Endothelial cell of umbilical vein (primary cell): Measurements from ENCODE around the gene MPG. TPM values are rescaled to one million over a fixed set of nuclear protein-coding genes. Genes with fewer than 3 reads are reported as not detected.

ENCODE experiments used
- BruUV-seq: library from RNA; stranded (reverse); fragments of 400-500 nt; replicated peaks from 2 replicates; lab custom pipeline; 2021; lab: Mats Ljungman, UMichigan
- CTCF ChIA-PET: fragments of 300-600, 350-600 bp; sonication (Branson Sonifier 250); formaldehyde crosslinking; loops from one replicate; lab custom pipeline; 2021; ENCODE audit warnings: antibody characterized with exemption, inconsistent platforms; lab: Charles Lee
- POLR2A ChIA-PET: fragments of 300-600, 350-600 bp; sonication (Branson Sonifier 250); formaldehyde crosslinking; loops from one replicate; lab custom pipeline; 2021; ENCODE audit warnings: antibody characterized with exemption, inconsistent platforms; lab: Charles Lee
- DNase-seq: peaks from one replicate; pipeline ENCODE4 v3.0.0-alpha.2; 2011; ENCODE audit warnings: low read depth, low spot score
- FAIRE-seq: peaks from 2 replicates; lab custom pipeline; 2011; peaks lifted over from hg19 to GRCh38; lab: Jason Lieb, UNC
- H2AFZ ChIP-seq: 2 replicates; pipeline ENCODE4 v1.6.0; 2012; ENCODE audit warnings: low read depth, low read length, control low read depth, inconsistent platforms
- H3K27ac ChIP-seq: 2 replicates; pipeline ENCODE4 v1.5.1; 2011; ENCODE audit warnings: low read depth, mild to moderate bottlenecking, control low read depth, low read length, moderate library complexity; ENCODE audit not compliant: insufficient read depth
- H3K27me3 ChIP-seq, 2 experiments: 2 replicates each; pipeline versions ENCODE4 v1.6.0 to v1.6.1; 2011; ENCODE audit warnings: low read length in 2 of 2, mixed read lengths in 1 of 2; ENCODE audit not compliant: control insufficient read depth in 2 of 2, insufficient read depth in 2 of 2
- H3K36me3 ChIP-seq, 2 experiments: 2 replicates in 1 of 2; 3 replicates in 1 of 2; pipeline ENCODE4 v1.5.1; 2011; ENCODE audit warnings: low read length in 2 of 2, mild to moderate bottlenecking in 1 of 2, moderate library complexity in 1 of 2; ENCODE audit not compliant: control insufficient read depth in 2 of 2, insufficient read depth in 2 of 2; ENCODE audit errors: extremely low read depth in 1 of 2
- H3K4me1 ChIP-seq: 3 replicates; pipeline ENCODE4 v1.5.1; 2011; ENCODE audit warnings: mild to moderate bottlenecking, low read length; ENCODE audit not compliant: control insufficient read depth, insufficient read depth; ENCODE audit errors: extremely low read depth
- H3K4me2 ChIP-seq: 2 replicates; pipeline ENCODE4 v1.6.1; 2011; ENCODE audit warnings: low read length, control low read depth, mixed read lengths; ENCODE audit not compliant: insufficient read depth
- H3K4me3 ChIP-seq, 3 experiments: fragments of 200-600 bp in 1 of 3; sonication (generic), shearing (Covaris generic) in 1 of 3; replicated peaks in 1 of 3; 2 replicates each; pipeline ENCODE4 v1.5.1; 2011 to 2016; ENCODE audit warnings: control low read depth in 3 of 3, low read length in 3 of 3, mild to moderate bottlenecking in 2 of 3, inconsistent platforms in 1 of 3, low read depth in 1 of 3, moderate library complexity in 1 of 3; ENCODE audit not compliant: insufficient read depth in 1 of 3
- H3K79me2 ChIP-seq: 2 replicates; pipeline ENCODE4 v1.6.0; 2012; ENCODE audit warnings: low read length, inconsistent platforms; ENCODE audit not compliant: control insufficient read depth, insufficient read depth
- H3K9ac ChIP-seq: replicated peaks from 2 replicates; pipeline ENCODE3; 2011; ENCODE audit warnings: low read length, control low read depth; ENCODE audit not compliant: insufficient read depth; ENCODE audit errors: extremely low read depth
- H3K9me1 ChIP-seq: replicated peaks from 3 replicates; pipeline ENCODE4 v1.6.0; 2011; ENCODE audit warnings: mild to moderate bottlenecking, low read length; ENCODE audit not compliant: control insufficient read depth, insufficient read depth; ENCODE audit errors: extremely low read depth
- H3K9me3 ChIP-seq: replicated peaks from 2 replicates; pipeline ENCODE4 v1.5.1; 2012; ENCODE audit warnings: low read length, inconsistent platforms; ENCODE audit not compliant: control insufficient read depth, insufficient read depth
- H4K20me1 ChIP-seq: replicated peaks from 2 replicates; pipeline ENCODE3; 2011; ENCODE audit warnings: mild to moderate bottlenecking, low read length; ENCODE audit not compliant: control insufficient read depth, insufficient read depth; ENCODE audit errors: extremely low read depth
- EZH2 ChIP-seq: IDR thresholded peaks from 2 replicates; pipeline ENCODE4 v1.6.1; 2012; ENCODE audit warnings: borderline replicate concordance, low read depth, mild to moderate bottlenecking, moderate library complexity, low read length, inconsistent platforms; ENCODE audit not compliant: severe bottlenecking
- FOS ChIP-seq: IDR thresholded peaks from 2 replicates; pipeline ENCODE4 v1.6.1; 2011; ENCODE audit warnings: mild to moderate bottlenecking, low read length, moderate library complexity, borderline replicate concordance; ENCODE audit not compliant: insufficient read depth
- GATA2 ChIP-seq: IDR thresholded peaks from 2 replicates; pipeline ENCODE4 v1.7.0; 2011; ENCODE audit warnings: low read depth, mild to moderate bottlenecking, moderate library complexity, mixed read lengths, low read length; ENCODE audit not compliant: insufficient read length, insufficient read depth
- JUN ChIP-seq: IDR thresholded peaks from 2 replicates; pipeline ENCODE4 v1.6.1; 2011; ENCODE audit warnings: borderline replicate concordance, low read depth; ENCODE audit not compliant: insufficient read length, insufficient read depth
- MAX ChIP-seq: IDR thresholded peaks from 2 replicates; pipeline ENCODE4 v1.6.1; 2011; ENCODE audit not compliant: insufficient read depth, insufficient read length
- MYC ChIP-seq: IDR thresholded peaks from one replicate; pipeline ENCODE4 v1.6.1; 2011; ENCODE audit warnings: mild to moderate bottlenecking, low read depth, low read length
- POLR2A ChIP-seq: IDR thresholded peaks from 2 replicates; pipeline ENCODE4 v1.6.1; 2012; ENCODE audit warnings: low read depth, mild to moderate bottlenecking, control low read depth, low read length
- POLR2AphosphoS5 ChIP-seq: IDR thresholded peaks from 2 replicates; pipeline ENCODE4 v1.6.1; 2012; ENCODE audit warnings: low read depth, mild to moderate bottlenecking, control low read depth, low read length, moderate library complexity; ENCODE audit not compliant: insufficient read depth
- dilution Hi-C: fragments of 300-500 bp; cut with MboI; formaldehyde crosslinking; loops from one replicate; pipeline ENCODE4 v1.15.0; 2019; ENCODE audit warnings: low sequenced_read_pairs; ENCODE audit not compliant: extremely low pct_ligation_motif_present
- intact Hi-C: fragments of 100-400 bp; cut with micrococcal nuclease; formaldehyde crosslinking; loops from one replicate; pipeline ENCODE4 v1.10.0; 2022
- polyA plus RNA-seq, 4 experiments: library from polyadenylated mRNA; depleted of rRNA in 3 of 4; stranded (reverse) in 3 of 4; unstranded in 1 of 4; fragments of >200 nt; gene quantifications; 2 replicates each; pipeline versions ENCODE4 v1.2.1 to v1.2.3, GENCODE V29; 2011 to 2012; ENCODE audit warnings: missing spikeins in 1 of 4
- total RNA-seq: library from RNA; stranded (reverse); gene quantifications from 2 replicates; pipeline ENCODE4 v1.2.3, GENCODE V29; 2021
- TF ChIP-seq, protein P1 (sequence below), 2 donors: IDR thresholded peaks; 1 replicate in 1 of 2; 2 replicates in 1 of 2; pipeline ENCODE4 v1.5.1; 2011; ENCODE audit warnings: low read length in 2 of 2, mild to moderate bottlenecking in 2 of 2, moderate library complexity in 2 of 2, control low read depth in 1 of 2, inconsistent platforms in 1 of 2, low read depth in 1 of 2; ENCODE audit not compliant: insufficient read depth in 1 of 2; ENCODE audit errors: extremely low read depth in 1 of 2

The MPG gene
- total and polyA plus RNA-seq, 2 donors (not counting 3 experiments of a cell fraction or from before 2014, with no cell fraction given) = 70.5 to 140 TPM

GRCh38 chr16:65745-66144 is 12.3 kb upstream of the MPG start:
- Histone ChIP-seq H3K79me2 (peaks cover 28% of the 10 kb centered on the region), H3K4me2 (no peak overlapping the region), H4K20me1 (no peaks in the 10 kb centered on the region), H3K27ac (no peak overlapping the region), H3K36me3 (peaks cover 0 to 37% of the 10 kb centered on the region in 2 experiments), H2AFZ (no peak overlapping the region), H3K9me3 (no peaks in the 10 kb centered on the region), H3K4me3 (no peak overlapping the region), H3K9ac (no peak overlapping the region), H3K4me1 (no peaks in the 10 kb centered on the region), H3K9me1 (no peaks in the 10 kb centered on the region), H3K27me3 (no peaks in the 10 kb centered on the region)
- dilution Hi-C loops (no loop called here), intact Hi-C loops (loop anchor here (1.0 kb wide), 3 partner anchors 19 to 116 kb away; no protein-coding TSS in a partner anchor)
- FAIRE-seq (peak; percentile 86), DNase-seq (peak; percentile 72)
- ChIA-PET CTCF (interaction anchor here (0.5 to 18.5 kb wide), 21 partner anchors 9 to 296 kb away, joined by 3 to 790 read pairs (median 6); partner anchors contain the start of genes HBQ1, MPG, POLR3K and SNRNP25), POLR2A (no interaction called here)
- TF ChIP-seq JUN (no peak), POLR2A (peak; percentile 27)
- TF ChIP-seq, protein P1, sequence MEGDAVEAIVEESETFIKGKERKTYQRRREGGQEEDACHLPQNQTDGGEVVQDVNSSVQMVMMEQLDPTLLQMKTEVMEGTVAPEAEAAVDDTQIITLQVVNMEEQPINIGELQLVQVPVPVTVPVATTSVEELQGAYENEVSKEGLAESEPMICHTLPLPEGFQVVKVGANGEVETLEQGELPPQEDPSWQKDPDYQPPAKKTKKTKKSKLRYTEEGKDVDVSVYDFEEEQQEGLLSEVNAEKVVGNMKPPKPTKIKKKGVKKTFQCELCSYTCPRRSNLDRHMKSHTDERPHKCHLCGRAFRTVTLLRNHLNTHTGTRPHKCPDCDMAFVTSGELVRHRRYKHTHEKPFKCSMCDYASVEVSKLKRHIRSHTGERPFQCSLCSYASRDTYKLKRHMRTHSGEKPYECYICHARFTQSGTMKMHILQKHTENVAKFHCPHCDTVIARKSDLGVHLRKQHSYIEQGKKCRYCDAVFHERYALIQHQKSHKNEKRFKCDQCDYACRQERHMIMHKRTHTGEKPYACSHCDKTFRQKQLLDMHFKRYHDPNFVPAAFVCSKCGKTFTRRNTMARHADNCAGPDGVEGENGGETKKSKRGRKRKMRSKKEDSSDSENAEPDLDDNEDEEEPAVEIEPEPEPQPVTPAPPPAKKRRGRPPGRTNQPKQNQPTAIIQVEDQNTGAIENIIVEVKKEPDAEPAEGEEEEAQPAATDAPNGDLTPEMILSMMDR (IDR thresholded peaks at IDR 0.05; ENCODE audit: extremely low read depth in 1 of 2, insufficient read depth in 1 of 2, low read depth in 1 of 2, low read length in 2 of 2) = peak; percentile 98
- no TSS peak for BruUV-seq

- dilution Hi-C loops = no loop called here
- DNase-seq (no peak), FAIRE-seq (no peak)
- Histone ChIP-seq H4K20me1 (no peaks in the 10 kb centered on the region), H3K9me3 (no peaks in the 10 kb centered on the region), H3K27me3 (no peaks in the 10 kb centered on the region), H3K4me1 (peaks cover 6% of the 10 kb centered on the region), H3K4me3 (no peak overlapping the region), H2AFZ (no peak overlapping the region), H3K9me1 (no peaks in the 10 kb centered on the region), H3K79me2 (peaks cover 36% of the 10 kb centered on the region), H3K27ac (no peak overlapping the region), H3K9ac (no peak overlapping the region), H3K4me2 (no peak overlapping the region), H3K36me3 (peaks cover 0 to 31% of the 10 kb centered on the region in 2 experiments)
- intact Hi-C loops = no loop called here
- no TSS peak for BruUV-seq
- TF ChIP-seq POLR2AphosphoS5 (no peak), POLR2A (no peak), MYC (no peak), GATA2 (no peak), EZH2 (no peak), MAX (no peak), FOS (no peak), JUN (no peak)
- TF ChIP-seq, protein P1 (IDR thresholded peaks at IDR 0.05; ENCODE audit: extremely low read depth in 1 of 2, insufficient read depth in 1 of 2, low read depth in 1 of 2, low read length in 2 of 2) = no peak
- ChIA-PET POLR2A (no interaction called here), CTCF (interaction anchor here (0.5 to 18.5 kb wide), 21 partner anchors 10 to 296 kb away, joined by 3 to 790 read pairs (median 6); partner anchors contain the start of genes HBQ1, MPG, POLR3K and SNRNP25)
Observed at GRCh38 chr16:66309-67182, 11.5 kb upstream of the MPG start.
